Right lobe of liver (tissue), 6 donors: ENCODE data around the gene RAB1B. TPM values are rescaled to one million over a fixed set of nuclear protein-coding genes. Genes with fewer than 3 reads are reported as not detected.
"Not testable (repeated sequence)": the region's sequence is repeated elsewhere in the genome, so short reads cannot be mapped to it uniquely, and the experiment has no call there.

Source experiments
- ATAC-seq, 4 donors: fragments of 200-7000 bp; cut with Tn5 transposase; one replicate each; pipeline ENCODE4 v1.9.1; 2020; ENCODE audit warnings: mild to moderate bottlenecking in 4 of 4, moderate library complexity in 4 of 4
- DNase-seq, 3 donors: peaks; one replicate each; pipeline ENCODE4 v3.0.0-alpha.2; 2020
- H3K27ac ChIP-seq, 3 donors: fragments of 200-600 bp; one replicate each; pipeline ENCODE4 v1.8.0; 2022
- H3K27me3 ChIP-seq, 2 donors: fragments of 200-600 bp; one replicate each; pipeline ENCODE4 v1.8.0; 2022
- H3K36me3 ChIP-seq, 4 donors: fragments of 200-600 bp; sonication (generic) in 1 of 4; one replicate each; pipeline versions ENCODE4 v1.5.1 to v1.8.0; 2017 to 2022; ENCODE audit warnings: control low read depth in 1 of 4
- H3K4me1 ChIP-seq, 4 donors: fragments of 200-600 bp; sonication (generic) in 1 of 4; one replicate each; pipeline versions ENCODE4 v1.5.1 to v1.8.0; 2017 to 2022; ENCODE audit warnings: control low read depth in 1 of 4
- H3K4me3 ChIP-seq, 3 donors: fragments of 200-600 bp; one replicate each; pipeline ENCODE4 v1.8.0; 2022
- H3K9me3 ChIP-seq, 4 donors: fragments of 200-600 bp; sonication (generic) in 1 of 4; one replicate each; pipeline versions ENCODE4 v1.5.1 to v1.8.0; 2017 to 2022; ENCODE audit warnings: control low read depth in 1 of 4
- CTCF ChIP-seq, 4 donors: fragments of 200-600 bp in 3 of 4; fragments of 450-650 bp in 1 of 4; IDR thresholded peaks; one replicate each; pipeline versions ENCODE4 v1.5.1 to v1.8.0; 2016 to 2022; ENCODE audit warnings: antibody characterized with exemption in 4 of 4, mild to moderate bottlenecking in 2 of 4
- POLR2A ChIP-seq: fragments of 450-650 bp; IDR thresholded peaks from one replicate; pipeline ENCODE4 v1.6.1; 2017; ENCODE audit warnings: antibody characterized with exemption, mild to moderate bottlenecking
- WGBS: methylation state at CpG from one replicate; pipeline ENCODE4 v1.1.6; 2018; ENCODE audit warnings: low coverage, low lambda C conversion rate; ENCODE audit not compliant: insufficient coverage; ENCODE audit errors: missing lambda C conversion rate; 5-methylcytosine and 5-hydroxymethylcytosine counted together
- intact Hi-C, 2 donors: fragments of 100-400 bp; cut with DNase I; formaldehyde crosslinking; loops; one replicate each; pipeline versions ENCODE4 v1.11.2 to v1.14.1; 2022
- total RNA-seq, 6 experiments: library from RNA; depleted of rRNA in 2 of 6; stranded (reverse); fragments of >200 nt in 2 of 6; fragmentation: NEBNext Ultra II Directional in 3 of 6; extraction: Animal tissue kit (Norgen Biotek cat#: 25700) in 3 of 6; gene quantifications; one replicate each; pipeline versions ENCODE4 v1.1.0 to v1.2.4, GENCODE V29; 2016 to 2023
- donor health status: DM: no; HTN: yes; CAD: no.
- donor health status: DM: no; HTN: no; CAD: no.
- donor health status: DM: no; HTN: no; CAD: no.
- donor health status: DM: no; HTN: yes; CAD: no.
- donor health status: DM: no; HTN: yes; CAD: no.

Gene RAB1B
- total RNA-seq, 6 experiments from 2014 or later, result 52.3 to 69.0 (median 59.6) TPM

DNA sequence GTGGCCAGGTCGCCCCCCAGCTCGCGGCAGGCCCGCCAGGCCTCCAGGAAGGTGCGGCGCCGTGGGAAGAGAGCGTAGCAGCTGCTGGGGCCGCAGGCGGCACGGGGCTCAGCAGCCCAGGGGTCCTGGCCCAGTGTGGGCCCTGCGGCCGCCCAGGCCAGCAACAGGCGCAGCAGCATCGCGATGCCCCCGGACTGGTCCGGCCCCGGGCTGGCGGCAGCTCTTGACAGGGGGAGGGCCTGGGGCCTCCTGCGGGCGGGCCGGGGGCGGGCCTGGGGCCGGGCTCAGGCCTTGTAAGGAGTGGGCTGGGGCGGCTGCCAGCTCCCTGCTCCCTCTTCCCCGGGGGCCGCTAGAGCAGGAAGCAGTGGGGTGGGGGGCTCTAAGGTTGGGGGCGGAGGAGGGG, 48.4 kb downstream of the RAB1B start, which contains the start of gene CD248:
Gene CD248 (minus strand): TSS at position 196 of the 403 bp plus-strand sequence. CDS start 17 bp downstream, at position 179.
- no peak for ATAC-seq

GRCh38 chr11:66317322-66317722, 48.9 kb downstream of the RAB1B start:
- WGBS, result 15% methylated on average over 2 of the region's 14 CpGs
- DNase-seq, result no peak
- Histone ChIP-seq H3K4me1 (peaks cover 0 to 18% (median 8%) of the 10 kb centered on the region in 4 donors), H3K36me3 (no peaks in the 10 kb centered on the region), H3K27me3 (no peaks in the 10 kb centered on the region), H3K9me3 (no peaks in the 10 kb centered on the region), H3K4me3 (no peak overlapping the region), H3K27ac (peak overlapping the region in 1 of 3 donors; percentile 33)
- ATAC-seq, result no peak
- TF ChIP-seq CTCF (IDR thresholded peaks at IDR 0.05) (no peak), POLR2A (no peak)
- intact Hi-C loops, result no loop called here

More for the DNA sequence above, 48.4 kb downstream of the RAB1B start, which contains the start of gene CD248:
- Histone ChIP-seq H3K36me3 (no peaks in the 10 kb centered on the region), H3K4me1 (peaks cover 0 to 18% (median 8%) of the 10 kb centered on the region in 4 donors), H3K27me3 (no peaks in the 10 kb centered on the region), H3K9me3 (no peaks in the 10 kb centered on the region), H3K27ac (peak within 1 kb of the TSS in 1 of 3 donors; percentile 33), H3K4me3 (peak within 1 kb of the TSS; percentile 2 to 31 (median 14))
- WGBS, result no CpG with 5 or more reads among the region's 29 CpGs
- intact Hi-C loops, result no loop called here
- no peak for TF ChIP-seq POLR2A
- no peak for TF ChIP-seq CTCF (IDR thresholded peaks at IDR 0.05)
- DNase-seq, result no peak

DNA sequence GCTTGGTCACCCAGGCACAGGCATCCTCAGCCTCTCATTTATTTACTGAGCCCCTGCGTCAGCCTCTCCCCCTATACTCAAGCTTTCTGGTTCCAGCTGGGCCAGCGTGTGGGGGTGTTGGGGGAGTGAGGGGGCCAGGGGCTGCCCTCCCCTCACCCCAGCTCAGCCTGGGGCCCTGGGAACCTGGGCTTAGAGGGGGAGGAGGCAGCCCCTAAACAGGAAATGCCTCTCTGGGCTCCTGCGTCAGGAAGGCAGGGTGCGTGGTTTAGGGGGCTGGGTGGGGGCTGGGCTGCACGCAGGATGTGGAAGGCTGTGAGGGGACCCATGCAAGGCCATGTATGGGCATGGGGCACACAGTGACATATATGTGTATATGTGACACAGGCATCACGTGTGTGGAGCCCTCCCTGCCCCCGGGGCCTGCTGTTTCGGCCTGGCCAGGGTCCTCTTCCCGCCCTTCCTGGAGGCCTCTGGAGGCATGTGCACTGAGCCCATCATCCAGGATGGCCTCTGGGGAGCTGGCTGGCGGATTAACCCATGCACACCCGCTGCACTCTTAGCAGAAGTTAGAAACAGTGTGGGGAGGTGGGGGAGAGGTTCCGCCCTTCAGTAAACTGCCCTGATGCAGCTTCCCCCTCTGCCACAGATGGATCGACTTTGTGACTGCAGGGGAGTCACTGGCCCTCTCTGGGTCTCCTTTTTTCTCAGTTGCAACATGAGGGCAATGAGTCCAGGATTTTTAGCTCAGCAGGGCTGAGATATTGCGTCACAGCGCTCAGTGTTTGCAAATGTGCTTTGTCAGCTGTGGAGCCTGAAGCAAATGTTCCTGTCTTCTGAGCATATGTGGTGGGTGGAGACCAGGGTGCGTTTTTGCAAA, 49.5 kb downstream of the RAB1B start:
- Histone ChIP-seq H3K36me3 (no peaks in the 10 kb centered on the region), H3K4me1 (peaks cover 0 to 16% (median 7%) of the 10 kb centered on the region in 4 donors), H3K4me3 (no peak overlapping the region), H3K27ac (peak overlapping the region in 2 of 3 donors; percentile 24 to 33), H3K9me3 (no peaks in the 10 kb centered on the region), H3K27me3 (no peaks in the 10 kb centered on the region)
- WGBS, result 0% methylated on average over 1 of the region's 16 CpGs
- intact Hi-C loops, result no loop called here
- peak; percentile 69 to 85 (median 71) for ATAC-seq
- TF ChIP-seq CTCF (IDR thresholded peaks at IDR 0.05), result no peak
- no peak for TF ChIP-seq POLR2A
- DNase-seq, result peak in 1 of 3 donors; percentile 76

DNA sequence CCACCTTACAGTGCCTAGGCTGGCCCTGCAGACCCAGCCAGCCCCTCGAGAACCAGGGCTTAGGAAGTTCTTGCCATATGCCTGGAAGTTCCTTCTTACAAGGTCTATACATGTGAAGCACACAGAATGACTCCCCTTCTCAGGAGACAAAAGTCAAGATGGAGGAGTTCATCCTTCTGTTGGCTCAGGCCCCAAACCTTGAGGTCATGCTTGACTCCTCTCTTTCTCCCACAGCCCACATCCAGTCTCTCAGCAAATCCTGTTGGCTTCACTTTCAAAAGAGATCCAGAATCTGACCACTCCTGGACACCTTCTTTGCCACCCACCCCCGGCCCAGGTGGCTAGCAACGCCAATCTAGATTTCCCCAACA, 50.1 kb downstream of the RAB1B start:
- Histone ChIP-seq H3K9me3 (no peaks in the 10 kb centered on the region), H3K36me3 (no peaks in the 10 kb centered on the region), H3K27ac (peak overlapping the region in 2 of 3 donors; percentile 24 to 33), H3K4me3 (no peak overlapping the region), H3K4me1 (peaks cover 0 to 12% (median 5%) of the 10 kb centered on the region in 4 donors), H3K27me3 (no peaks in the 10 kb centered on the region)
- DNase-seq (no peak), ATAC-seq (no peak)
- no peak for TF ChIP-seq POLR2A
- TF ChIP-seq CTCF (IDR thresholded peaks at IDR 0.05), result no peak
- intact Hi-C loops, result no loop called here
- WGBS, result 80% methylated on average over 2 of the region's 3 CpGs

DNA sequence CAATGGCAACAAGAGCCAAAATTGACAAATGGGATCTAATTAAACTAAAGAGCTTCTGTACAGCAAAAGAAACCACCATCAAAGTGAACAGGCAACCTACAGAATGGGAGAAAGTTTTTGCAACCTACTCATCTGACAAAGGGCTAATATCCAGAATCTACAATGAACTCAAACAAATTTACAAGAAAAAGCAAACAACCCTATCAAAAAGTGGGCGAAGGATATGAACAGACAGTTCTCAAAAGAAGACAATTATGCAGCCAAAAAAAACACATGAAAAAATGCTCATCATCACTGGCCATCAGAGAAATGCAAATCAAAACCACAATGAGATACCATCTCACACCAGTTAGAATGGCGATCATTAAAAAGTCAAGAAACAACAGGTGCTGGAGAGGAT, 51.9 kb downstream of the RAB1B start:
- H3K27me3 ChIP-seq, intact Hi-C loops, H3K4me3 ChIP-seq, DNase-seq, H3K9me3 ChIP-seq, H3K27ac ChIP-seq, H3K36me3 ChIP-seq, ATAC-seq: not testable (repeated sequence)
- 54% methylated on average over 2 of the region's 2 CpGs for WGBS
- H3K4me1 ChIP-seq, result peaks cover 0 to 12% (median 5%) of the 10 kb centered on the region in 4 donors

DNA sequence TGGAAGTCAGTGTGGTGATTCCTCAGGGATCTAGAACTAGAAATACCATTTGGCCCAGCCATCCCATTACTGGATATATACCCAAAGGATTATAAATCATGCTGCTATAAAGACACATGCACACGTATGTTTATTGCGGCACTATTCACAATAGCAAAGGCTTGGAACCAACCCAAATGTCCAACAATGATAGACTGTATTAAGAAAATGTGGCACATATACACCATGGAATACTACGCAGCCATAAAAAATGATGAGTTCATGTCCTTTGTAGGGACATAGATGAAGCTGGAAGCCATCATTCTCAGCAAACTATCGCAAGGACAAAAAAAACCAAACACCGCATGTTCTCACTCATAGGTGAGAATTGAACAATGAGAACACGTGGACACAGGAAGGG, 52.3 kb downstream of the RAB1B start:
- H3K27me3 ChIP-seq, DNase-seq, H3K36me3 ChIP-seq, ATAC-seq, H3K9me3 ChIP-seq, H3K4me3 ChIP-seq, intact Hi-C loops, H3K27ac ChIP-seq: not testable (repeated sequence)
- 84% methylated on average over 4 of the region's 6 CpGs for WGBS
- H3K4me1 ChIP-seq, result peaks cover 0 to 12% (median 5%) of the 10 kb centered on the region in 4 donors
